ENCODE data around the gene TP53BP2. TPM values are rescaled to one million over a fixed set of nuclear protein-coding genes. Genes with fewer than 3 reads are reported as not detected.

Gene TP53BP2
- total RNA-seq, 1 donor from 2014 or later: 46.6 TPM

- peaks cover 24% of the 10 kb centered on the region for H3K4me1 Mint-ChIP-seq (ENCODE audit: low read depth, unreplicated experiment)
- peak overlapping the region; percentile 38 for H3K4me2 ChIP-seq (ENCODE audit: low read length)
- peaks cover 23% of the 10 kb centered on the region for H4K20me1 ChIP-seq (ENCODE audit: insufficient read depth, low read length)
- H3K79me2 ChIP-seq (ENCODE audit: insufficient read depth, low read length): peaks cover 51% of the 10 kb centered on the region
- peaks cover 12% of the 10 kb centered on the region for H3K36me3 Mint-ChIP-seq (ENCODE audit: low read depth, unreplicated experiment)
- H3K9ac ChIP-seq (ENCODE audit: low read length): no peak overlapping the region
- H3K36me3 ChIP-seq (ENCODE audit: insufficient read depth, low read length): peaks cover 12% of the 10 kb centered on the region
- H3K27me3 Mint-ChIP-seq (ENCODE audit: low read depth, unreplicated experiment): no peaks in the 10 kb centered on the region
- no peaks in the 10 kb centered on the region for H3K27me3 ChIP-seq (ENCODE audit: insufficient read depth, low read length)
- TF ChIP-seq EZH2 (IDR thresholded peaks at IDR 0.05; ENCODE audit: insufficient read depth, low read length) (no peak), CTCF (IDR thresholded peaks at IDR 0.05; ENCODE audit: insufficient read depth, low read depth, low read length) (no peak)
- no peaks in the 10 kb centered on the region for H3K9me3 Mint-ChIP-seq (ENCODE audit: unreplicated experiment)
- FAIRE-seq: peak; percentile 50
- DNase-seq (ENCODE audit: low read depth): peak; percentile 23
- peak overlapping the region; percentile 24 for H3K4me3 Mint-ChIP-seq (ENCODE audit: unreplicated experiment)
- H3K27ac ChIP-seq (ENCODE audit: low read depth, low read length): peak overlapping the region; percentile 8
- no peaks in the 10 kb centered on the region for H3K9me3 ChIP-seq (ENCODE audit: insufficient read depth, low read depth, low read length)
- peak overlapping the region; percentile 8 for H3K27ac Mint-ChIP-seq (ENCODE audit: unreplicated experiment)
- no peak overlapping the region for H2AFZ ChIP-seq (ENCODE audit: low read depth, low read length)
- H3K4me3 ChIP-seq (ENCODE audit: insufficient read depth, low read depth, low read length): no peak overlapping the region
- H3K4me1 ChIP-seq (ENCODE audit: insufficient read depth, low read length): peaks cover 9% of the 10 kb centered on the region
Observed at GRCh38 chr1:223815865-223816264, 29.9 kb downstream of the TP53BP2 start.

GRCh38 chr1:223815020-223815853 lies 30.5 kb downstream of the TP53BP2 start:
- Histone ChIP-seq H3K4me2 (ENCODE audit: low read length) (peak overlapping the region; percentile 38), H3K9ac (ENCODE audit: low read length) (no peak overlapping the region), H2AFZ (ENCODE audit: low read depth, low read length) (no peak overlapping the region), H3K4me1 (ENCODE audit: insufficient read depth, low read length) (peaks cover 11% of the 10 kb centered on the region), H3K4me3 (ENCODE audit: insufficient read depth, low read depth, low read length) (no peak overlapping the region), H3K79me2 (ENCODE audit: insufficient read depth, low read length) (peaks cover 45% of the 10 kb centered on the region), H4K20me1 (ENCODE audit: insufficient read depth, low read length) (peaks cover 18% of the 10 kb centered on the region), H3K36me3 (ENCODE audit: insufficient read depth, low read length) (peaks cover 8% of the 10 kb centered on the region), H3K27me3 (ENCODE audit: insufficient read depth, low read length) (no peaks in the 10 kb centered on the region), H3K27ac (ENCODE audit: low read depth, low read length) (no peak overlapping the region), H3K9me3 (ENCODE audit: insufficient read depth, low read depth, low read length) (no peaks in the 10 kb centered on the region)
- no peak for FAIRE-seq
- H3K36me3 Mint-ChIP-seq (ENCODE audit: low read depth, unreplicated experiment): peaks cover 12% of the 10 kb centered on the region
- no peak overlapping the region for H3K4me3 Mint-ChIP-seq (ENCODE audit: unreplicated experiment)
- H3K27me3 Mint-ChIP-seq (ENCODE audit: low read depth, unreplicated experiment): no peaks in the 10 kb centered on the region
- H3K9me3 Mint-ChIP-seq (ENCODE audit: unreplicated experiment): no peaks in the 10 kb centered on the region
- peaks cover 21% of the 10 kb centered on the region for H3K4me1 Mint-ChIP-seq (ENCODE audit: low read depth, unreplicated experiment)
- no peak for DNase-seq (ENCODE audit: low read depth)
- TF ChIP-seq CTCF (IDR thresholded peaks at IDR 0.05; ENCODE audit: insufficient read depth, low read depth, low read length) (no peak), EZH2 (IDR thresholded peaks at IDR 0.05; ENCODE audit: insufficient read depth, low read length) (no peak)
- H3K27ac Mint-ChIP-seq (ENCODE audit: unreplicated experiment): peak overlapping the region; percentile 22

- Histone ChIP-seq H3K27ac (ENCODE audit: low read depth, low read length) (no peak overlapping the region), H3K4me2 (ENCODE audit: low read length) (no peak overlapping the region), H4K20me1 (ENCODE audit: insufficient read depth, low read length) (peaks cover 12% of the 10 kb centered on the region), H3K4me3 (ENCODE audit: insufficient read depth, low read depth, low read length) (no peak overlapping the region), H3K9ac (ENCODE audit: low read length) (no peak overlapping the region), H2AFZ (ENCODE audit: low read depth, low read length) (no peak overlapping the region), H3K36me3 (ENCODE audit: insufficient read depth, low read length) (peaks cover 8% of the 10 kb centered on the region), H3K9me3 (ENCODE audit: insufficient read depth, low read depth, low read length) (no peaks in the 10 kb centered on the region), H3K27me3 (ENCODE audit: insufficient read depth, low read length) (no peaks in the 10 kb centered on the region), H3K79me2 (ENCODE audit: insufficient read depth, low read length) (peaks cover 38% of the 10 kb centered on the region), H3K4me1 (ENCODE audit: insufficient read depth, low read length) (peaks cover 18% of the 10 kb centered on the region)
- Mint-ChIP-seq H3K9me3 (ENCODE audit: unreplicated experiment) (no peaks in the 10 kb centered on the region), H3K4me3 (ENCODE audit: unreplicated experiment) (no peak overlapping the region), H3K36me3 (ENCODE audit: low read depth, unreplicated experiment) (peaks cover 12% of the 10 kb centered on the region), H3K27ac (ENCODE audit: unreplicated experiment) (no peak overlapping the region), H3K27me3 (ENCODE audit: low read depth, unreplicated experiment) (no peaks in the 10 kb centered on the region), H3K4me1 (ENCODE audit: low read depth, unreplicated experiment) (peaks cover 18% of the 10 kb centered on the region)
- TF ChIP-seq EZH2 (IDR thresholded peaks at IDR 0.05; ENCODE audit: insufficient read depth, low read length) (no peak), CTCF (IDR thresholded peaks at IDR 0.05; ENCODE audit: insufficient read depth, low read depth, low read length) (no peak)
- FAIRE-seq (no peak), DNase-seq (ENCODE audit: low read depth) (no peak)
Observed at GRCh38 chr1:223813645-223814044, 32.1 kb downstream of the TP53BP2 start.

All from astrocyte (in vitro differentiated cells and primary cell).